HL-60 (cell line): ENCODE measurements around the gene HRH1.
"Not testable (repeated sequence)": the region's sequence is repeated elsewhere in the genome, so short reads cannot be mapped to it uniquely, and the experiment has no call there.

Experiments
- DNase-seq, 2 experiments: peaks; one replicate each; pipeline ENCODE4 v3.0.0-alpha.2; 2010 to 2020; ENCODE audit warnings: low read depth in 1 of 2, low spot score in 1 of 2
- H3K27ac ChIP-seq: fragments of 250-450 bp; sonication (Bioruptor Pico); replicated peaks from 2 replicates; pipeline ENCODE4 v1.5.1; 2020; ENCODE audit warnings: mild to moderate bottlenecking, moderate library complexity
- H3K27me3 ChIP-seq: fragments of 250-450 bp; sonication (Bioruptor Pico); 2 replicates; pipeline ENCODE4 v1.5.1; 2021; ENCODE audit warnings: mild to moderate bottlenecking, moderate library complexity; ENCODE audit not compliant: insufficient read depth, poor library complexity, severe bottlenecking
- H3K4me3 ChIP-seq: replicated peaks from 2 replicates; pipeline ENCODE4 v1.5.1; 2011; ENCODE audit warnings: mild to moderate bottlenecking, control low read depth, low read length; ENCODE audit not compliant: insufficient read depth
- GABPA ChIP-seq: IDR thresholded peaks from 2 replicates; pipeline ENCODE4 v1.6.1; 2012; ENCODE audit warnings: low read depth
- POLR2AphosphoS5 ChIP-seq: IDR thresholded peaks from 2 replicates; pipeline ENCODE4 v1.6.1; 2012; ENCODE audit warnings: low read depth
- SPI1 ChIP-seq: IDR thresholded peaks from 2 replicates; pipeline ENCODE4 v1.6.1; 2012; ENCODE audit warnings: low read depth, mild to moderate bottlenecking, borderline replicate concordance
- TF ChIP-seq, protein P1 (sequence below): IDR thresholded peaks from 2 replicates; pipeline ENCODE4 v1.6.1; 2012; ENCODE audit warnings: low read depth; ENCODE audit not compliant: insufficient replicate concordance
- TF ChIP-seq, protein P2 (sequence below): IDR thresholded peaks from one replicate; pipeline ENCODE4 v1.5.1; 2011; ENCODE audit warnings: low read length, control low read depth, inconsistent platforms; ENCODE audit not compliant: insufficient read depth

Gene HRH1

DNA sequence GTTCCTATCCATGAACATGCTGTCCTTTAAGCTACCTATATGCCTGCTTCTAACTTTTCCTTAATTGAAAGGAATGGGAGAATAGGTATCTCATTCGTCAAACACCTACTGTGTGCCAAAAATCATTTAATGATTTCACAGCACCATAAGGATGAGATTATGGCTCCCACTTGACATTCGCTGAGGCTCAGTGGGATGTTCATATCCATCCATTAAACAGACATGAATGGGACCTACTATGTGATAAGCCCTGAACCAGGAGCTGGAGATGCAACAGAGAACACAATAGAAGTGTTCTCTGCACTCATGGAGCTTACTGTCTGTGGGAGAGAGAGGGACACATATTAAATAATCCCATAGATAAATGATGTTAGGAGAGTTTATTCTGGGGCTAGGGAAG, 49.7 kb downstream of the HRH1 start:
- DNase-seq: no peak
- Histone ChIP-seq H3K27ac (no peak overlapping the region), H3K27me3 (no peaks in the 10 kb centered on the region), H3K4me3 (no peak overlapping the region)
- TF ChIP-seq POLR2AphosphoS5 (no peak), SPI1 (no peak), GABPA (no peak)
- TF ChIP-seq, protein P1, sequence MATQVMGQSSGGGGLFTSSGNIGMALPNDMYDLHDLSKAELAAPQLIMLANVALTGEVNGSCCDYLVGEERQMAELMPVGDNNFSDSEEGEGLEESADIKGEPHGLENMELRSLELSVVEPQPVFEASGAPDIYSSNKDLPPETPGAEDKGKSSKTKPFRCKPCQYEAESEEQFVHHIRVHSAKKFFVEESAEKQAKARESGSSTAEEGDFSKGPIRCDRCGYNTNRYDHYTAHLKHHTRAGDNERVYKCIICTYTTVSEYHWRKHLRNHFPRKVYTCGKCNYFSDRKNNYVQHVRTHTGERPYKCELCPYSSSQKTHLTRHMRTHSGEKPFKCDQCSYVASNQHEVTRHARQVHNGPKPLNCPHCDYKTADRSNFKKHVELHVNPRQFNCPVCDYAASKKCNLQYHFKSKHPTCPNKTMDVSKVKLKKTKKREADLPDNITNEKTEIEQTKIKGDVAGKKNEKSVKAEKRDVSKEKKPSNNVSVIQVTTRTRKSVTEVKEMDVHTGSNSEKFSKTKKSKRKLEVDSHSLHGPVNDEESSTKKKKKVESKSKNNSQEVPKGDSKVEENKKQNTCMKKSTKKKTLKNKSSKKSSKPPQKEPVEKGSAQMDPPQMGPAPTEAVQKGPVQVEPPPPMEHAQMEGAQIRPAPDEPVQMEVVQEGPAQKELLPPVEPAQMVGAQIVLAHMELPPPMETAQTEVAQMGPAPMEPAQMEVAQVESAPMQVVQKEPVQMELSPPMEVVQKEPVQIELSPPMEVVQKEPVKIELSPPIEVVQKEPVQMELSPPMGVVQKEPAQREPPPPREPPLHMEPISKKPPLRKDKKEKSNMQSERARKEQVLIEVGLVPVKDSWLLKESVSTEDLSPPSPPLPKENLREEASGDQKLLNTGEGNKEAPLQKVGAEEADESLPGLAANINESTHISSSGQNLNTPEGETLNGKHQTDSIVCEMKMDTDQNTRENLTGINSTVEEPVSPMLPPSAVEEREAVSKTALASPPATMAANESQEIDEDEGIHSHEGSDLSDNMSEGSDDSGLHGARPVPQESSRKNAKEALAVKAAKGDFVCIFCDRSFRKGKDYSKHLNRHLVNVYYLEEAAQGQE: no peak
- TF ChIP-seq, protein P2, sequence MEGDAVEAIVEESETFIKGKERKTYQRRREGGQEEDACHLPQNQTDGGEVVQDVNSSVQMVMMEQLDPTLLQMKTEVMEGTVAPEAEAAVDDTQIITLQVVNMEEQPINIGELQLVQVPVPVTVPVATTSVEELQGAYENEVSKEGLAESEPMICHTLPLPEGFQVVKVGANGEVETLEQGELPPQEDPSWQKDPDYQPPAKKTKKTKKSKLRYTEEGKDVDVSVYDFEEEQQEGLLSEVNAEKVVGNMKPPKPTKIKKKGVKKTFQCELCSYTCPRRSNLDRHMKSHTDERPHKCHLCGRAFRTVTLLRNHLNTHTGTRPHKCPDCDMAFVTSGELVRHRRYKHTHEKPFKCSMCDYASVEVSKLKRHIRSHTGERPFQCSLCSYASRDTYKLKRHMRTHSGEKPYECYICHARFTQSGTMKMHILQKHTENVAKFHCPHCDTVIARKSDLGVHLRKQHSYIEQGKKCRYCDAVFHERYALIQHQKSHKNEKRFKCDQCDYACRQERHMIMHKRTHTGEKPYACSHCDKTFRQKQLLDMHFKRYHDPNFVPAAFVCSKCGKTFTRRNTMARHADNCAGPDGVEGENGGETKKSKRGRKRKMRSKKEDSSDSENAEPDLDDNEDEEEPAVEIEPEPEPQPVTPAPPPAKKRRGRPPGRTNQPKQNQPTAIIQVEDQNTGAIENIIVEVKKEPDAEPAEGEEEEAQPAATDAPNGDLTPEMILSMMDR: no peak

DNA sequence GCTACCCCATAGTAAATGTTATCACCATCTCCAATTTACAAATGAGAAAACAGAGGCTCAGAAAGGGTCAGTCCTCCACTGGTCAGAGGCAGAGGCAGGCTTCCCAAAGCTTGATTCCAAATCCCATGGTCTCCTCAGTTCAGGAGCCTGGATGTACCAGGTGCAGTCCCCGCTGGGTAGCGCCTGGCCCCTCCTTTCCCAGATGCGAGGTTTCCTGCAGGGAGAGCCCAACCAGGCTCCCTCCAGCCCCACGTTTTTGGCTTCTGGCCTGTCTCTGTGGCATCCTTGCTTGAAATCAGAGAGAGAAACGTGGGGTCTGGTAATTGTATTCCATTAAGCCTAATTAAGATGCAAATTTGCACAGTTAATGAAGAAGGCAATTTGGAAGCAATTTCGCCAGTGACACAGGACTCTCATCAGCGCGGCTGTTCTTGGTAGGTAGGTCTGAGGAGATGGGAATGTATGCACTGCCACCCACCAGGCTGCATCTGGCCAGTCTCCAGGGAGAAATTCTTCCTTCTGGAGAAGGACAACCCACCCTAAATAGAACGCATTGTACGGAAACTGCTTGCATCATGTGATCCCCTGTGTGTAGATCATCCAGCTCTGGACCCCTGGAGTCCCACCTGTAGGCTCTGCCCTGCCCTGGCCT, 50.5 kb downstream of the HRH1 start:
- TF ChIP-seq SPI1 (no peak), POLR2AphosphoS5 (no peak), GABPA (no peak)
- TF ChIP-seq, protein P2: no peak
- TF ChIP-seq, protein P1: no peak
- Histone ChIP-seq H3K4me3 (no peak overlapping the region), H3K27me3 (no peaks in the 10 kb centered on the region), H3K27ac (no peak overlapping the region)
- no peak for DNase-seq

DNA sequence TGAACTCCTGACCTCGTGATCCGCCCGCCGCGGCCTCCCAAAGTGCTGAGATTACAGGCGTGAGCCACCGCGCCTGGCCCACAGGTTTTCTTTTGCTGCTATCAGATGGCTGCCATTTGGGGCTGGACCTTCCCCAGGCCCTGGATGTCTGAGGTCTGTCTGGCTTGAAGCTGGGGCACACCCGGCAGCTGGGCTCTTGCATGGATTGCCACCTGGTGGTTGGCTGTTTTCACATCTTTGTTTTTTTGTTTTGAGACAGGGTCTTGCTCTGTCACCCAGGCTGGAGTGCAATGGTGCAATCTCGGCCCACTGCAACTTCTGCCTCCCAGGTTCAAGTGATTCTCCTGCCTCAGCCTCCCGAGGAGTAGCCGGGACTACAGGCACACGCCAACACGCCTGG, 51.6 kb downstream of the HRH1 start:
- not testable (repeated sequence) for H3K4me3 ChIP-seq, H3K27ac ChIP-seq, H3K27me3 ChIP-seq, DNase-seq

DNA sequence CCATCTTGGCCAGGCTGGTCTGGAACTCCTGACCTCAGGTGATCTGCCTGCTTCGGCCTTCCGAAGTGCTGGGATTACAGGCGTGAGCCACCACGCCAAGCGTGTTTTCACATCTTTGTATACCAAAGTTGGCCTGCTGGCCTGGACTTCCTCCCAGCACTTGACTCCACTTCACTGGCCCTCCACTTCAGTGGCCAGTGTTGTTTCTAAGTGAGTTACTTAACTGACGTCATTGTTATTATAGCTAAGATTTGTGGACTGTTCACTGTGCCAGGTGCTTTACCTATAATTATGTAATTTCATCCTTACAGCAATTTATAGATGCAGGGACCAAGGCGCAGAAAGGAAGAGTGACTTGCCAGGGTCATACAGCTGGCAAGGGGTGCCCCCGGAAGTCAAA, 52.0 kb downstream of the HRH1 start:
- DNase-seq: no peak
- TF ChIP-seq POLR2AphosphoS5: no peak
- TF ChIP-seq, protein P2: no peak
- no peak for TF ChIP-seq SPI1
- TF ChIP-seq GABPA: no peak
- TF ChIP-seq, protein P1: no peak
- Histone ChIP-seq H3K27ac (no peak overlapping the region), H3K4me3 (no peak overlapping the region), H3K27me3 (no peaks in the 10 kb centered on the region)
